HepG2 (cell line): Measurements from ENCODE around the gene TRMT1. TPM values are rescaled to one million over a fixed set of nuclear protein-coding genes. Genes with fewer than 3 reads are reported as not detected.

ENCODE experiments used
- CREB1 ChIP-seq, 2 experiments: fragments of 450-650 bp in 1 of 2; IDR thresholded peaks; 2 replicates each; pipeline ENCODE4 v1.6.1; 2016 to 2017; ENCODE audit warnings: control low read depth in 1 of 2, mild to moderate bottlenecking in 1 of 2, missing compliant biosample characterization in 1 of 2, missing genetic modification characterization in 1 of 2
- FOSL2 ChIP-seq: sonication (generic); formaldehyde crosslinking; IDR thresholded peaks from 2 replicates; pipeline ENCODE4 v1.4.0; 2020; ENCODE audit warnings: missing genetic modification reagents
- FOXA3 ChIP-seq: IDR thresholded peaks from 2 replicates; pipeline ENCODE4 v1.6.1; 2016; ENCODE audit warnings: missing genetic modification reagents, missing compliant biosample characterization
- GMEB1 ChIP-seq: sonication (generic); formaldehyde crosslinking; IDR thresholded peaks from 2 replicates; pipeline ENCODE4 v1.5.1; 2020; ENCODE audit warnings: missing genetic modification reagents, mild to moderate bottlenecking, borderline replicate concordance
- HOXA9 ChIP-seq: sonication (generic); formaldehyde crosslinking; IDR thresholded peaks from 2 replicates; pipeline ENCODE4 v1.8.1; 2022; ENCODE audit warnings: missing genetic modification reagents, mild to moderate bottlenecking, moderate library complexity, borderline replicate concordance
- MAFK ChIP-seq, 2 experiments: IDR thresholded peaks in 1 of 2; conservative IDR thresholded peaks in 1 of 2; 2 replicates each; pipeline ENCODE4 v1.6.1; 2011; ENCODE audit warnings: improper control_type of control experiment in 2 of 2, low read length in 2 of 2
- NCOA1 ChIP-seq: sonication (generic); formaldehyde crosslinking; IDR thresholded peaks from 2 replicates; pipeline ENCODE4 v1.9.0; 2021; ENCODE audit warnings: missing genetic modification reagents
- NFIC ChIP-seq: IDR thresholded peaks from 2 replicates; pipeline ENCODE4 v1.6.1; 2012; ENCODE audit warnings: mild to moderate bottlenecking, low read length, inconsistent platforms
- NR2F2 ChIP-seq: IDR thresholded peaks from 2 replicates; pipeline ENCODE4 v1.6.1; 2012; ENCODE audit warnings: low read depth, inconsistent platforms, borderline replicate concordance
- NRL ChIP-seq: sonication (generic); formaldehyde crosslinking; IDR thresholded peaks from 2 replicates; pipeline ENCODE4 v1.5.0; 2020; ENCODE audit warnings: missing genetic modification reagents, mild to moderate bottlenecking, moderate library complexity, borderline replicate concordance
- PHF5A ChIP-seq: IDR thresholded peaks from one replicate; pipeline ENCODE4 v1.6.1; 2018; ENCODE audit warnings: low read depth, missing genetic modification reagents; ENCODE audit not compliant: unreplicated experiment
- SNAPC5 ChIP-seq: sonication (generic); formaldehyde crosslinking; IDR thresholded peaks from 2 replicates; pipeline ENCODE4 v1.8.1; 2023; ENCODE audit warnings: mild to moderate bottlenecking, missing genetic modification reagents, borderline replicate concordance
- SP5 ChIP-seq: IDR thresholded peaks from 2 replicates; pipeline ENCODE4 v1.6.1; 2016; ENCODE audit warnings: low read depth, borderline replicate concordance
- TBL1XR1 ChIP-seq: fragments of 150-350 bp; IDR thresholded peaks from 2 replicates; pipeline ENCODE4 v1.6.1; 2014; ENCODE audit warnings: borderline replicate concordance, low read length; ENCODE audit not compliant: partially characterized antibody
- THRA ChIP-seq: sonication (generic); formaldehyde crosslinking; IDR thresholded peaks from 2 replicates; pipeline ENCODE4 v1.4.0; 2020; ENCODE audit warnings: missing genetic modification reagents, borderline replicate concordance
- ZNF337 ChIP-seq: sonication (generic); formaldehyde crosslinking; IDR thresholded peaks from 2 replicates; pipeline ENCODE4 v1.5.1; 2020; ENCODE audit warnings: missing genetic modification reagents, low read depth, mild to moderate bottlenecking, borderline replicate concordance
- ZNF574 ChIP-seq: sonication (generic); formaldehyde crosslinking; IDR thresholded peaks from 2 replicates; pipeline ENCODE4 v1.4.0; 2020; ENCODE audit warnings: missing genetic modification reagents
- ZNF580 ChIP-seq: IDR thresholded peaks from 2 replicates; pipeline ENCODE4 v1.6.1; 2016; ENCODE audit warnings: low read depth, borderline replicate concordance
- ZNF672 ChIP-seq: sonication (generic); formaldehyde crosslinking; IDR thresholded peaks from 2 replicates; pipeline ENCODE4 v1.8.1; 2022; ENCODE audit warnings: missing genetic modification reagents
- ZNF770 ChIP-seq: sonication (generic); formaldehyde crosslinking; IDR thresholded peaks from 2 replicates; pipeline ENCODE4 v1.5.0; 2020; ENCODE audit warnings: mild to moderate bottlenecking, missing genetic modification reagents
- polyA plus RNA-seq, 8 experiments: library from polyadenylated mRNA; depleted of rRNA in 3 of 8; stranded (reverse) in 7 of 8; unstranded in 1 of 8; fragments of >200 nt; fragmentation: Illumina TruSeq in 4 of 8; extraction: Trizol in 4 of 8; gene quantifications; 2 replicates each; pipeline versions ENCODE4 v1.2.1 to v1.2.3, GENCODE V29; 2011 to 2016; ENCODE audit warnings: low read depth in 4 of 8, missing spikeins in 1 of 8, mixed read lengths in 1 of 8; ENCODE audit not compliant: insufficient read depth in 1 of 8
- total RNA-seq, 5 experiments: library from RNA; depleted of rRNA; stranded (reverse); fragments of >200 nt; fragmentation: Illumina TruSeq; extraction: Trizol; gene quantifications; 2 replicates each; pipeline ENCODE4 v1.2.3, GENCODE V29; 2016; ENCODE audit warnings: low read depth in 1 of 5

The TRMT1 gene
- total and polyA plus RNA-seq, 2 of the 13 experiments (the other 11 are each of a cell fraction or from before 2014, with no cell fraction given): 35.5 to 44.1 TPM

GRCh38 chr19:13128583-13128982, 12.0 kb upstream of the TRMT1 start (continued):
- TF ChIP-seq NFIC (no peak), SP5 (CRISPR knock-in tag) (0 out of 2 replicates have a peak, but pooled peaks have one; percentile 40), GMEB1 (CRISPR knock-in tag) (peak; percentile 22; the same call in 1 of the 2 replicates), ZNF337 (CRISPR knock-in tag) (peak; percentile 50; the same call in 1 of the 2 replicates), ZNF770 (CRISPR knock-in tag) (peak; percentile 32; the same call in 1 of the 2 replicates), SNAPC5 (no peak), CREB1 (IDR thresholded peaks at IDR 0.05) (no peak), CREB1 (CRISPR knock-in tag; IDR thresholded peaks at IDR 0.05) (0 out of 2 replicates have a peak, but pooled peaks have one; percentile 44), ZNF580 (CRISPR knock-in tag) (0 out of 2 replicates have a peak, but pooled peaks have one; percentile 25), MAFK (conservative IDR thresholded peaks at IDR 0.05 in 1 of 2, IDR thresholded peaks at IDR 0.05 in 1 of 2; ENCODE audit: low read length in 2 of 2) (0 out of 4 replicates have a peak, but pooled peaks of 1 of the 2 experiments have one; percentile 14), ZNF574 (CRISPR knock-in tag) (peak; percentile 48; the same call in 1 of the 2 replicates), NRL (CRISPR knock-in tag) (no peak), THRA (CRISPR knock-in tag) (peak; percentile 70; the same call in 1 of the 2 replicates), HOXA9 (no peak), NR2F2 (peak; percentile 76), FOSL2 (CRISPR knock-in tag) (peak; percentile 47; the same call in 1 of the 2 replicates), NCOA1 (peak; percentile 79; the same call in 1 of the 2 replicates), TBL1XR1 (peak; percentile 54), FOXA3 (CRISPR knock-in tag) (peak; percentile 56; the same call in 1 of the 2 replicates), ZNF672 (CRISPR knock-in tag) (no peak), PHF5A (CRISPR knock-in tag) (peak; percentile 33)
